Breast epithelium (tissue), 3 donors: ENCODE measurements around the gene SGSH.

Experiments used
- POLR2A ChIP-seq: fragments of 450-650 bp; IDR thresholded peaks from one replicate; pipeline ENCODE4 v1.6.1; 2016; ENCODE audit warnings: antibody characterized with exemption, mild to moderate bottlenecking, moderate library complexity
- TF ChIP-seq, protein P1 (sequence below), 3 donors: fragments of 450-650 bp; IDR thresholded peaks; one replicate each; pipeline ENCODE4 v1.5.1; 2016 to 2017; ENCODE audit warnings: antibody characterized with exemption in 3 of 3, mild to moderate bottlenecking in 3 of 3, moderate library complexity in 3 of 3

GRCh38 chr17:80227156-80227555 is 7.0 kb upstream of the SGSH start:
- TF ChIP-seq POLR2A = no peak
- TF ChIP-seq, protein P1, sequence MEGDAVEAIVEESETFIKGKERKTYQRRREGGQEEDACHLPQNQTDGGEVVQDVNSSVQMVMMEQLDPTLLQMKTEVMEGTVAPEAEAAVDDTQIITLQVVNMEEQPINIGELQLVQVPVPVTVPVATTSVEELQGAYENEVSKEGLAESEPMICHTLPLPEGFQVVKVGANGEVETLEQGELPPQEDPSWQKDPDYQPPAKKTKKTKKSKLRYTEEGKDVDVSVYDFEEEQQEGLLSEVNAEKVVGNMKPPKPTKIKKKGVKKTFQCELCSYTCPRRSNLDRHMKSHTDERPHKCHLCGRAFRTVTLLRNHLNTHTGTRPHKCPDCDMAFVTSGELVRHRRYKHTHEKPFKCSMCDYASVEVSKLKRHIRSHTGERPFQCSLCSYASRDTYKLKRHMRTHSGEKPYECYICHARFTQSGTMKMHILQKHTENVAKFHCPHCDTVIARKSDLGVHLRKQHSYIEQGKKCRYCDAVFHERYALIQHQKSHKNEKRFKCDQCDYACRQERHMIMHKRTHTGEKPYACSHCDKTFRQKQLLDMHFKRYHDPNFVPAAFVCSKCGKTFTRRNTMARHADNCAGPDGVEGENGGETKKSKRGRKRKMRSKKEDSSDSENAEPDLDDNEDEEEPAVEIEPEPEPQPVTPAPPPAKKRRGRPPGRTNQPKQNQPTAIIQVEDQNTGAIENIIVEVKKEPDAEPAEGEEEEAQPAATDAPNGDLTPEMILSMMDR (IDR thresholded peaks at IDR 0.05) = no peak
